Activated CD4-positive, CD25-positive, alpha-beta regulatory T cell treated with anti-CD3 and anti-CD28 coated beads, Interleukin-2, amount 50 U/mL, for 16 hours (primary cell): ENCODE results near the gene AP3B1.
"Not testable (repeated sequence)": the region's sequence is repeated elsewhere in the genome, so short reads cannot be mapped to it uniquely, and the experiment has no call there.

ENCODE experiments used
- DNase-seq: peaks from one replicate; pipeline ENCODE4 v3.0.0-alpha.2; 2020; ENCODE audit warnings: low read depth, low spot score

AP3B1 gene

GRCh38 chr5:78151594-78152271 is 142.8 kb downstream of the AP3B1 start:
- DNase-seq = no peak

- DNase-seq = no peak
These were observed 157.2 kb downstream of the AP3B1 start for GRCh38 chr5:78137290-78137689.

- DNase-seq = no peak
These were observed 161.1 kb downstream of the AP3B1 start for GRCh38 chr5:78133423-78133822.

- no peak for DNase-seq
These were observed 162.0 kb downstream of the AP3B1 start for GRCh38 chr5:78132507-78132906.

GRCh38 chr5:78129597-78129996 is 164.9 kb downstream of the AP3B1 start:
- DNase-seq = no peak

- DNase-seq = no peak
These were observed 166.6 kb downstream of the AP3B1 start for GRCh38 chr5:78127875-78128274.

GRCh38 chr5:78126536-78126935 is 168.0 kb downstream of the AP3B1 start:
- DNase-seq = no peak

- DNase-seq = no peak
These were observed 178.3 kb downstream of the AP3B1 start for GRCh38 chr5:78116167-78116566.

GRCh38 chr5:78113689-78114264 is 180.7 kb downstream of the AP3B1 start:
- no peak for DNase-seq

GRCh38 chr5:78112931-78113330 is 181.6 kb downstream of the AP3B1 start:
- DNase-seq = no peak

GRCh38 chr5:78109891-78110324 is 184.6 kb downstream of the AP3B1 start:
- DNase-seq = no peak

GRCh38 chr5:78108564-78108963 is 185.9 kb downstream of the AP3B1 start:
- no peak for DNase-seq

- no peak for DNase-seq
These were observed 191.1 kb downstream of the AP3B1 start for GRCh38 chr5:78103232-78103918.

GRCh38 chr5:78102500-78102899 is 192.0 kb downstream of the AP3B1 start:
- no peak for DNase-seq

GRCh38 chr5:78095125-78095524 is 199.4 kb downstream of the AP3B1 start:
- DNase-seq = no peak

GRCh38 chr5:78090002-78090401 is 204.5 kb downstream of the AP3B1 start:
- no peak for DNase-seq

- DNase-seq = no peak
These were observed 215.6 kb downstream of the AP3B1 start for GRCh38 chr5:78078858-78079257.

GRCh38 chr5:78077369-78078068 is 217.0 kb downstream of the AP3B1 start:
- no peak for DNase-seq

- DNase-seq = no peak
These were observed 218.1 kb downstream of the AP3B1 start for GRCh38 chr5:78076351-78076750.

GRCh38 chr5:78075301-78075700 is 219.2 kb downstream of the AP3B1 start:
- DNase-seq = no peak

GRCh38 chr5:78070691-78071090 is 223.8 kb downstream of the AP3B1 start:
- not testable (repeated sequence) for DNase-seq

GRCh38 chr5:78067581-78067980 is 226.9 kb downstream of the AP3B1 start:
- not testable (repeated sequence) for DNase-seq
